Panc1 (cell line): ENCODE data around the gene TMEM45A. TPM values are rescaled to one million over a fixed set of nuclear protein-coding genes. Genes with fewer than 3 reads are reported as not detected.

Source experiments
- ATAC-seq: fragments of 200-7000 bp; cut with Tn5 transposase; 2 replicates; pipeline ENCODE4 v1.9.1; 2020; ENCODE audit warnings: mild to moderate bottlenecking, moderate library complexity
- BruUV-seq: library from RNA; stranded (reverse); fragments of 400-500 nt; replicated peaks from 2 replicates; lab custom pipeline; 2021; lab: Mats Ljungman, UMichigan
- CTCF ChIA-PET: fragments of 300-600 bp; sonication (Branson Sonifier 250); formaldehyde crosslinking; loops from one replicate; lab custom pipeline; 2022; ENCODE audit warnings: antibody characterized with exemption; lab: Charles Lee
- POLR2A ChIA-PET: fragments of 300-600 bp; sonication (Branson Sonifier 250); formaldehyde crosslinking; loops from one replicate; lab custom pipeline; 2022; ENCODE audit warnings: antibody characterized with exemption; lab: Charles Lee
- DNase-seq: peaks from one replicate; pipeline ENCODE4 v3.0.0-alpha.2; 2010; ENCODE audit warnings: low read depth, low spot score
- H3K27ac ChIP-seq: 2 replicates; pipeline ENCODE4 v1.5.1; 2011; ENCODE audit warnings: mild to moderate bottlenecking, low read length, inconsistent platforms
- H3K27me3 ChIP-seq: fragments of 200-500 bp; sonication (Bioruptor generic); 2 replicates; pipeline ENCODE4 v1.6.0; 2014; ENCODE audit warnings: low read length, inconsistent platforms; ENCODE audit not compliant: control insufficient read depth, insufficient read depth
- H3K36me3 ChIP-seq: fragments of 200-500 bp; sonication (Bioruptor generic); 2 replicates; pipeline ENCODE4 v1.5.1; 2014; ENCODE audit warnings: inconsistent platforms, mild to moderate bottlenecking, low read length, moderate library complexity; ENCODE audit not compliant: control insufficient read depth, insufficient read depth
- H3K4me1 ChIP-seq: 2 replicates; pipeline ENCODE4 v1.5.1; 2011; ENCODE audit warnings: inconsistent platforms, mild to moderate bottlenecking, low read length, moderate library complexity; ENCODE audit not compliant: control insufficient read depth, insufficient read depth
- H3K4me3 ChIP-seq, 2 experiments: 2 replicates each; pipeline ENCODE4 v1.5.1; 2011 to 2012; ENCODE audit warnings: low read depth in 2 of 2, low read length in 2 of 2, mild to moderate bottlenecking in 2 of 2, inconsistent platforms in 1 of 2, moderate library complexity in 1 of 2
- H3K9me3 ChIP-seq: fragments of 200-500 bp; sonication (Bioruptor generic); 2 replicates; pipeline ENCODE4 v1.5.1; 2014; ENCODE audit warnings: low read depth, mild to moderate bottlenecking, inconsistent platforms, low read length, moderate library complexity; ENCODE audit not compliant: control insufficient read depth, insufficient read depth
- CTCF ChIP-seq: fragments of 450-650 bp; IDR thresholded peaks from 2 replicates; pipeline ENCODE4 v1.5.1; 2017; ENCODE audit warnings: mild to moderate bottlenecking
- POLR2AphosphoS5 ChIP-seq: IDR thresholded peaks from 2 replicates; pipeline ENCODE4 v1.6.1; 2012; ENCODE audit warnings: mild to moderate bottlenecking, low read depth, low read length, moderate library complexity
- REST ChIP-seq, 2 experiments: IDR thresholded peaks; 2 replicates each; pipeline ENCODE4 v1.6.1; 2011 to 2012; ENCODE audit warnings: low read depth in 2 of 2, control low read depth in 1 of 2, low read length in 1 of 2, mild to moderate bottlenecking in 1 of 2, moderate library complexity in 1 of 2; ENCODE audit not compliant: insufficient read depth in 1 of 2
- SIN3A ChIP-seq: IDR thresholded peaks from 2 replicates; pipeline ENCODE4 v1.6.1; 2012; ENCODE audit warnings: low read depth, mild to moderate bottlenecking, low read length, moderate library complexity, borderline replicate concordance; ENCODE audit not compliant: insufficient read depth
- TCF7L2 ChIP-seq: IDR thresholded peaks from 2 replicates; pipeline ENCODE4 v1.6.1; 2011; ENCODE audit warnings: mild to moderate bottlenecking, low read depth, low read length, inconsistent platforms
- in situ Hi-C: cut with HindIII; loops from 2 replicates; pipeline ENCODE4 v1.10.0; 2016; ENCODE audit warnings: low sequenced_read_pairs, low pct_unique_long_range_greater_than_20kb
- intact Hi-C: fragments of 100-400 bp; cut with micrococcal nuclease; formaldehyde crosslinking; loops from one replicate; pipeline ENCODE4 v1.10.0; 2022; ENCODE audit not compliant: unreplicated experiment
- total RNA-seq: library from RNA; stranded (reverse); gene quantifications from one replicate; pipeline ENCODE4 v1.2.1, GENCODE V29; 2021; ENCODE audit not compliant: unreplicated experiment

TMEM45A gene
- total RNA-seq, 1 experiment from 2014 or later = 8.6 TPM

GRCh38 chr3:100533176-100533575 lies 40.8 kb downstream of the TMEM45A start:
- H3K27ac ChIP-seq = no peak overlapping the region
- ChIA-PET CTCF (no interaction called here), POLR2A (no interaction called here)
- H3K9me3 ChIP-seq = no peaks in the 10 kb centered on the region
- H3K27me3 ChIP-seq = no peaks in the 10 kb centered on the region
- H3K4me3 ChIP-seq = no peak overlapping the region
- H3K36me3 ChIP-seq = no peaks in the 10 kb centered on the region
- ATAC-seq = no peak
- TF ChIP-seq CTCF = no peak
- TF ChIP-seq SIN3A = no peak
- no peak for TF ChIP-seq POLR2AphosphoS5
- TF ChIP-seq REST (IDR thresholded peaks at IDR 0.05; ENCODE audit: insufficient read depth in 1 of 2, low read depth in 2 of 2, low read length in 1 of 2) = no peak
- no peak for TF ChIP-seq TCF7L2
- no TSS peak for BruUV-seq
- in situ Hi-C loops = no loop called here
- no peak for DNase-seq
- no peaks in the 10 kb centered on the region for H3K4me1 ChIP-seq
- intact Hi-C loops = no loop called here

DNA sequence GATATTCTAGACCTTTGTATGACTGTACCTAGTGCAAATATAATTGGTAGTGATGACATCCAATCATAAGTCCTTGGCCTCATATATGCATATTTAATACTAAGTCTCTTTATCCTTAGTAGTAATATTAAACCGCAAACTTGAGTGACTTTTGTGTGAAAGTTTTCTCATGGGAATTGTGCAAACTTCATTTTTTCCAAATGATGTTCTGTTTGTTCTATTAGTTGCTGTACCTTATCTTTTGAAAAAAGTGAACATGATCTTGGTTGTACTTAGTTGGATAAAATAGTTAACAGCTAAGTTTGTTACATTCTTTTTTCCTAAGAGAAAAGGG lies 43.2 kb downstream of the TMEM45A start:
- DNase-seq (no peak), ATAC-seq (no peak)
- intact Hi-C loops (no loop called here), in situ Hi-C loops (no loop called here)
- POLR2A ChIA-PET = no interaction called here
- no peak for TF ChIP-seq REST (IDR thresholded peaks at IDR 0.05; ENCODE audit: insufficient read depth in 1 of 2, low read depth in 2 of 2, low read length in 1 of 2)
- TF ChIP-seq TCF7L2 = no peak
- no peak for TF ChIP-seq POLR2AphosphoS5
- no peak for TF ChIP-seq SIN3A
- no peak for TF ChIP-seq CTCF
- CTCF ChIA-PET = no interaction called here
- Histone ChIP-seq H3K4me1 (no peaks in the 10 kb centered on the region), H3K4me3 (no peak overlapping the region), H3K27me3 (no peaks in the 10 kb centered on the region), H3K9me3 (no peaks in the 10 kb centered on the region), H3K36me3 (no peaks in the 10 kb centered on the region), H3K27ac (no peak overlapping the region)
- no TSS peak for BruUV-seq
